A549 (cell line): Measurements from ENCODE around the gene CCDC188. TPM values are rescaled to one million over a fixed set of nuclear protein-coding genes. Genes with fewer than 3 reads are reported as not detected.

Experiments used
- ATAC-seq, 2 experiments: fragments of 200-7000 bp in 1 of 2; fragments of >200 bp in 1 of 2; cut with Nextera tagmentation in 1 of 2; cut with Tn5 transposase in 1 of 2; 3 replicates each; pipeline versions ENCODE4 v1.8.0 to v1.9.1; 2018 to 2020; ENCODE audit warnings: mild to moderate bottlenecking in 1 of 2, moderate library complexity in 1 of 2
- CTCF ChIA-PET: fragments of 300-600 bp; sonication (Branson Sonifier 250); formaldehyde crosslinking; extraction: SDS; loops from one replicate; lab custom pipeline; 2021; ENCODE audit warnings: antibody characterized with exemption, inconsistent platforms; lab: Yijun Ruan, JAX
- POLR2A ChIA-PET: fragments of 350-600 bp; formaldehyde crosslinking; extraction: SDS; loops from one replicate; lab custom pipeline; 2021; ENCODE audit warnings: antibody characterized with exemption, inconsistent platforms; lab: Yijun Ruan, JAX
- DNase-seq, 2 experiments: peaks; one replicate each; pipeline versions ENCODE4 v3.0.0 to v3.0.0-alpha.2; 2011 to 2016; ENCODE audit warnings: low read depth in 1 of 2, low spot score in 1 of 2
- FAIRE-seq: peaks from 2 replicates; lab custom pipeline; 2011; peaks lifted over from hg19 to GRCh38; lab: Jason Lieb, UNC
- H3K27ac ChIP-seq, 2 experiments: fragments of >200 bp; sonication (Bioruptor Twin); formaldehyde crosslinking; 3 replicates each; pipeline ENCODE4 v1.5.1; 2016 to 2017
- H3K4me1 ChIP-seq: fragments of >200 bp; sonication (Bioruptor Twin); formaldehyde crosslinking; 3 replicates; pipeline ENCODE4 v1.6.1; 2016
- H3K4me2 ChIP-seq: fragments of >200 bp; sonication (Bioruptor Twin); formaldehyde crosslinking; 3 replicates; pipeline ENCODE4 v1.6.1; 2016
- H3K4me3 ChIP-seq: fragments of >200 bp; sonication (Bioruptor Twin); formaldehyde crosslinking; 3 replicates; pipeline ENCODE4 v1.5.1; 2016
- H3K9me3 ChIP-seq: fragments of >200 bp; sonication (Bioruptor Twin); formaldehyde crosslinking; 3 replicates; pipeline ENCODE4 v1.6.1; 2016
- BCL3 ChIP-seq: fragments of >200 bp; sonication (Bioruptor Twin); formaldehyde crosslinking; IDR thresholded peaks from 3 replicates; pipeline ENCODE4 v1.6.1; 2016
- BHLHE40 ChIP-seq: IDR thresholded peaks from 2 replicates; pipeline ENCODE4 v1.6.1; 2012; ENCODE audit warnings: low read depth, low read length, inconsistent platforms
- CBX2 ChIP-seq: fragments of 200-600 bp; sonication (generic); IDR thresholded peaks from 2 replicates; pipeline ENCODE4 v1.6.1; 2016; ENCODE audit warnings: low read depth, mild to moderate bottlenecking, borderline replicate concordance
- E2F6 ChIP-seq: IDR thresholded peaks from 2 replicates; pipeline ENCODE4 v1.6.1; 2012; ENCODE audit warnings: low read depth, borderline replicate concordance
- EHF ChIP-seq: fragments of 250-450 bp; sonication (Bioruptor Pico); IDR thresholded peaks from 2 replicates; pipeline ENCODE4 v1.5.0; 2020; ENCODE audit warnings: mild to moderate bottlenecking
- EHMT2 ChIP-seq: fragments of 200-600 bp; sonication (generic); IDR thresholded peaks from 2 replicates; pipeline ENCODE4 v1.6.1; 2016; ENCODE audit warnings: antibody characterized with exemption, low read depth, mild to moderate bottlenecking, moderate library complexity
- ELK1 ChIP-seq: fragments of 150-350 bp; IDR thresholded peaks from 2 replicates; pipeline ENCODE4 v1.6.1; 2014; ENCODE audit warnings: low read depth, mild to moderate bottlenecking, low read length
- EP300 ChIP-seq, 2 experiments: fragments of >200 bp; sonication (Bioruptor Twin); formaldehyde crosslinking; IDR thresholded peaks; 2 replicates in 1 of 2; 3 replicates in 1 of 2; pipeline ENCODE4 v1.6.1; 2016 to 2017
- FOSL2 ChIP-seq, 2 experiments: fragments of 450-650 bp in 1 of 2; fragments of >200 bp in 1 of 2; sonication (Bioruptor Twin) in 1 of 2; formaldehyde crosslinking; IDR thresholded peaks; 2 replicates each; pipeline versions ENCODE4 v1.5.0 to v1.6.1; 2016 to 2020; ENCODE audit warnings: mild to moderate bottlenecking in 1 of 2, moderate library complexity in 1 of 2
- GATA3 ChIP-seq: IDR thresholded peaks from 2 replicates; pipeline ENCODE4 v1.6.1; 2012; ENCODE audit warnings: borderline replicate concordance
- HES2 ChIP-seq: fragments of >200 bp; sonication (Bioruptor Twin); formaldehyde crosslinking; IDR thresholded peaks from 2 replicates; pipeline ENCODE4 v1.6.1; 2016
- HMGXB4 ChIP-seq: fragments of 250-450 bp; sonication (Bioruptor Pico); IDR thresholded peaks from 2 replicates; pipeline ENCODE4 v1.5.0; 2021; ENCODE audit warnings: mild to moderate bottlenecking, moderate library complexity, borderline replicate concordance
- HOXB13 ChIP-seq: fragments of 250-450 bp; sonication (Bioruptor Pico); IDR thresholded peaks from 2 replicates; pipeline ENCODE4 v1.5.0; 2020; ENCODE audit warnings: low read depth, mild to moderate bottlenecking, moderate library complexity
- JUN ChIP-seq, 2 experiments: fragments of >200 bp; sonication (Bioruptor Twin); formaldehyde crosslinking; IDR thresholded peaks; 2 replicates in 1 of 2; 3 replicates in 1 of 2; pipeline ENCODE4 v1.6.1; 2016 to 2017
- JUNB ChIP-seq: fragments of >200 bp; sonication (Bioruptor Twin); formaldehyde crosslinking; IDR thresholded peaks from 2 replicates; pipeline ENCODE4 v1.6.1; 2016
- KDM1A ChIP-seq: fragments of 200-600 bp; sonication (generic); IDR thresholded peaks from 2 replicates; pipeline ENCODE4 v1.6.1; 2016; ENCODE audit warnings: low read depth, mild to moderate bottlenecking
- KDM5A ChIP-seq: fragments of 200-600 bp; sonication (generic); IDR thresholded peaks from 2 replicates; pipeline ENCODE4 v1.6.1; 2016; ENCODE audit warnings: antibody characterized with exemption, mild to moderate bottlenecking
- MAFK ChIP-seq: fragments of 450-650 bp; IDR thresholded peaks from 2 replicates; pipeline ENCODE4 v1.6.1; 2014; ENCODE audit not compliant: partially characterized antibody
- MAX ChIP-seq: IDR thresholded peaks from 2 replicates; pipeline ENCODE4 v1.6.1; 2012
- MAZ ChIP-seq: fragments of 150-350 bp; IDR thresholded peaks from 2 replicates; pipeline ENCODE4 v1.6.1; 2014; ENCODE audit warnings: antibody characterized with exemption, low read depth, low read length, borderline replicate concordance
- MYC ChIP-seq: IDR thresholded peaks from 2 replicates; pipeline ENCODE4 v1.6.1; 2012; ENCODE audit warnings: mild to moderate bottlenecking, inconsistent platforms, low read length, improper control_type of control experiment, borderline replicate concordance
- PHF8 ChIP-seq: fragments of 200-600 bp; sonication (generic); IDR thresholded peaks from 2 replicates; pipeline ENCODE4 v1.6.1; 2016; ENCODE audit warnings: low read depth, mild to moderate bottlenecking, antibody characterized with exemption, moderate library complexity, borderline replicate concordance
- POLR2A ChIP-seq: IDR thresholded peaks from 2 replicates; pipeline ENCODE4 v1.6.1; 2012; ENCODE audit warnings: mild to moderate bottlenecking, low read length
- POLR2AphosphoS2 ChIP-seq: conservative IDR thresholded peaks from 2 replicates; pipeline ENCODE4 v1.6.1; 2012; ENCODE audit warnings: low read length, improper control_type of control experiment, inconsistent platforms
- TFCP2L1 ChIP-seq: fragments of 250-450 bp; sonication (Bioruptor Pico); IDR thresholded peaks from 2 replicates; pipeline ENCODE4 v1.5.0; 2021; ENCODE audit warnings: mild to moderate bottlenecking
- ZNF302 ChIP-seq: fragments of 250-450 bp; sonication (Bioruptor Pico); IDR thresholded peaks from 2 replicates; pipeline ENCODE4 v1.9.0; 2021; ENCODE audit warnings: inconsistent platforms, mild to moderate bottlenecking, moderate library complexity
- ZSCAN20 ChIP-seq: fragments of 250-450 bp; sonication (Bioruptor Pico); IDR thresholded peaks from 2 replicates; pipeline ENCODE4 v1.8.0; 2022; ENCODE audit warnings: mild to moderate bottlenecking, moderate library complexity
- WGBS: methylation state at CpG from one replicate; pipeline ENCODE4 v1.1.6; 2017; ENCODE audit errors: missing lambda C conversion rate; 5-methylcytosine and 5-hydroxymethylcytosine counted together
- polyA plus RNA-seq, 4 experiments: library from polyadenylated mRNA; depleted of rRNA in 3 of 4; stranded (reverse); fragments of >200 nt; fragmentation: RNase III in 1 of 4; extraction: RNeasy Plus Mini Kit Qiagen cat#74134 plus additional on column Dnase treatment in 1 of 4; gene quantifications; 2 replicates in 3 of 4; 3 replicates in 1 of 4; pipeline ENCODE4 v1.2.3, GENCODE V29; 2011 to 2017

The CCDC188 gene
- polyA plus RNA-seq, 2 of the 4 experiments (the other 2 are of a cell fraction): not detected

- peak overlapping the region; percentile 90 to 100 for H3K27ac ChIP-seq
- H3K4me3 ChIP-seq: peak overlapping the region; percentile 60
- 0% methylated on average over 2 of the region's 66 CpGs for WGBS
- ChIA-PET POLR2A (interaction anchor here (0.8 kb wide), 1 partner anchor 9 kb away, joined by 3 read pairs; no protein-coding TSS in a partner anchor), CTCF (no interaction called here)
- H3K4me1 ChIP-seq: peaks cover 22% of the 10 kb centered on the region
- DNase-seq (no peak), ATAC-seq (peak in 1 of 2 experiments; percentile 35; a peak in 4 of 6 replicates), FAIRE-seq (no peak)
- H3K9me3 ChIP-seq: no peaks in the 10 kb centered on the region
- peak overlapping the region; percentile 96 for H3K4me2 ChIP-seq
- no peak for TF ChIP-seq KDM5A
- TF ChIP-seq GATA3: no peak
- no peak for TF ChIP-seq EHMT2
- no peak for TF ChIP-seq HMGXB4 (CRISPR knock-in tag)
- TF ChIP-seq JUN (IDR thresholded peaks at IDR 0.05): peak in 1 of 2 experiments; percentile 26; a peak in 2 of 5 replicates
These were observed 33.1 kb downstream of the CCDC188 start for GRCh38 chr22:20117633-20118299.

- WGBS: no CpG with 5 or more reads among the region's 88 CpGs
- peak within 1 kb of the TSS; percentile 96 for H3K4me2 ChIP-seq
- CTCF ChIA-PET: interaction anchor here (1.2 kb wide), 1 partner anchor 146 kb away, joined by 3 read pairs; no protein-coding TSS in a partner anchor
- H3K27ac ChIP-seq: peak within 1 kb of the TSS; percentile 90 to 100
- ATAC-seq (peak; percentile 78 to 85), FAIRE-seq (no peak), DNase-seq (peak; percentile 85 to 98)
- POLR2A ChIA-PET: interaction anchor here (0.8 kb wide), 1 partner anchor 8 kb away, joined by 3 read pairs; no protein-coding TSS in a partner anchor
- H3K4me1 ChIP-seq: peaks cover 22% of the 10 kb centered on the region
- no peaks in the 10 kb centered on the region for H3K9me3 ChIP-seq
- H3K4me3 ChIP-seq: peak within 1 kb of the TSS; percentile 68
- peak; percentile 95 for TF ChIP-seq MAX
- 0 out of 2 replicates have a peak, but pooled peaks have one; percentile 23 for TF ChIP-seq KDM5A
- no peak for TF ChIP-seq HOXB13 (CRISPR knock-in tag)
- no peak for TF ChIP-seq POLR2AphosphoS2
- no peak for TF ChIP-seq EP300 (IDR thresholded peaks at IDR 0.05)
- no peak for TF ChIP-seq BCL3
- TF ChIP-seq E2F6: peak; percentile 94
- no peak; the same call in 1 of the 2 replicates for TF ChIP-seq POLR2A
- peak; percentile 53; the same call in 1 of the 2 replicates for TF ChIP-seq PHF8
- TF ChIP-seq TFCP2L1: no peak
- no peak for TF ChIP-seq JUNB
- TF ChIP-seq CBX2: no peak
- TF ChIP-seq MAZ: no peak
- TF ChIP-seq FOSL2 (IDR thresholded peaks at IDR 0.05): no peak
- peak; percentile 15; the same call in 1 of the 2 replicates for TF ChIP-seq FOSL2 (CRISPR knock-in tag; IDR thresholded peaks at IDR 0.05)
- TF ChIP-seq JUN (IDR thresholded peaks at IDR 0.05): peak; percentile 73 to 84; a peak in 4 of 5 replicates
- no peak for TF ChIP-seq EHF (CRISPR knock-in tag)
- TF ChIP-seq ELK1: no peak
- no peak for TF ChIP-seq BHLHE40
- no peak for TF ChIP-seq KDM1A
- TF ChIP-seq ZNF302 (CRISPR knock-in tag): no peak
- no peak for TF ChIP-seq MAFK
- no peak for TF ChIP-seq HMGXB4 (CRISPR knock-in tag)
- no peak for TF ChIP-seq ZSCAN20
- TF ChIP-seq MYC: peak; percentile 71; the same call in 1 of the 2 replicates
- no peak for TF ChIP-seq EHMT2
- no peak for TF ChIP-seq HES2
These were observed 33.8 kb downstream of the CCDC188 start, which contains the start of gene TRMT2A for GRCh38 chr22:20116951-20117632. Gene TRMT2A (minus strand): TSS chr22:20117226. CDS start chr22:20116906, 320 bp downstream.
